HL-60/S4 (cell line): ENCODE results near the gene PPM1F.

Source experiments
- in situ Hi-C: fragments of 300-500 bp; cut with MboI; formaldehyde crosslinking; loops from 2 replicates; pipeline ENCODE4 v1.14.3; 2022; ENCODE audit warnings: low sequenced_read_pairs

PPM1F gene

DNA sequence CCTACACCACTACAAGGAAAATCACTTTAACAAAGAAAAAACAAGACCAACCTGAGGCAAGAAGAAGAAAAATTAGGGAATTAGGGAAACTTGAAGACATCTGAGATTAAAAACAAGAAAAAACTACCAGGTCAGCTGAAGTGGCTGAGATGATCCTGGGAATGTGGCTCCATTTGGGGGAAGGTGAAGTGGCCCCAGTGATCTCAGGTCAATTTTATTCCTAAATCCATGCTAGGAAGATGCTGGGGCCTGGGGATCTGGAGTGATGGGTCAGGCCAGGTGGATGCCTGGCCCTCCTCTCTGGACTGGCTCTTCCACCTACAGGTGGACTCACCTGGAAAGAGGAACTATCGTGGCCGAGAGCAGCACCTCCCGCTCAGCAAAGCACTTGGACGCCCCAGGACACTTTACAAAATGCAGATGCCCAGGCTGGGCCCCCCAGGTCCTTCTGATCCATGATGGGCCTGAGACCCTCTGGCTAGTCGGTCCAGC lies 23.3 kb upstream of the PPM1F start:
- in situ Hi-C loops: no loop called here

DNA sequence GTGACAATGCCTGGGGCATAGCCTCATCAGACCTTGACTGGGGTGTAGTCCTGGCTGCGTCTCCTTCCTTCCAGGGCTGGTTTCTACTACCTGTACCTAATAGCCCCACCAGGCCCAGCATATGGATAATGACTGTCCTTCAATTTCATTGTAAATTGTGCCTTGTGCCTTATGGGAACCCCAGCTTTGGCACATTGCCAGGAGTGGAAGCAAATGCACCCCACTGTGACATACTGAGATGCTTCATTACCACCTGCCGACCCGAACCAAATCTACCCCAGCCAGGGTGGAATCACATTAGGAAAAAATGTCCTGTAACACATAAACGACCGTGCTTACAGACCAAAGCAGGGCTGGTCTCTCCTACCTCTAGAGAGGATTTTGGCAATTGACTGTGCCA lies 22.6 kb upstream of the PPM1F start:
- in situ Hi-C loops: no loop called here

DNA sequence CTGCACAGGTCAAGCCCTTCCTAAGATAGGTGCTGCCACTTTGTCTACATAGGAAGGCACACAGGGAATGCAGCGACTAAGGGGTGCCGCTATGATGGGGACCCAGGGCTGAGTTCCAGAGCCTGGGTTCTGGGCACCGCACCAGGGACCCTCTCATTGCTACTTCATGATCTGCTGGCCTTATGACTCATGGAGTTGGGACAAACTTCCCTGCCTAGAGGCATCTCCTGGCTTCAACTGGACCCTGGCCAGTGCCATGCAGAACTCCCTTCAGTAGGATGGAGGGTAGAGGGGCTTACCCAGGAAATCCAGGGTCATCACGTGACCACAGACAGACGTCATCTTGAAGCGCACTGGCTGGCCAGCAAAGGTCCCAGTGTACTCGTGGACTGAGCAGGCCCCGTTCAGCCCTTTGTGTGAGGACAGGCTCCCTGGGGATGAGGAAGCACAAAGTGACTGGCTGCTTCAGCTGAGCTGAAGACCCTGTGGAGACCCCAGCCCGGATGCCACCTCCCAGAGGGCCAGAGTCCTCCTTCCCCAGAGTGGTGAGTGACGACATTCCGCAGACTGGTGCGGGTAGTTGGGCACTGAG lies 21.5 kb upstream of the PPM1F start:
- in situ Hi-C loops: no loop called here

DNA sequence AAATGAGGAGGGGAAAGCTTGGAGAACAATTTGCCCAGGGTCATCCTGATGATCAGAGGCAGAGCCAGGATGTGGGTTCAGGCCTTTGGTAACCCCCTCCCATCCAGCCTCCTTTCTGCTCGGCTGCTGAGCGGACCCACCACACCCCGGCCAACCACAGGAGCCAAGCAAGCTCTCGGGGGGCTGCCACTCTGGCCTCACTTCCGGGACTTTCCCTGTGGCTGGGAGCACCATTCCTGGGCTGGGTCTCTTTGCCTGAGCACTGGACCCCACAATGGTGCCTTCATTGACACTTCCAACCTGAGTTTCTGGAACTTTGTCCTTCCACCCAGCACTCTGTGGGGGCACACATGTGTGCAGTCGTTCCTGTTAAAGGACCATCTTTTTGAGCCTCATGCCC lies 20.2 kb upstream of the PPM1F start:
- in situ Hi-C loops: no loop called here

DNA sequence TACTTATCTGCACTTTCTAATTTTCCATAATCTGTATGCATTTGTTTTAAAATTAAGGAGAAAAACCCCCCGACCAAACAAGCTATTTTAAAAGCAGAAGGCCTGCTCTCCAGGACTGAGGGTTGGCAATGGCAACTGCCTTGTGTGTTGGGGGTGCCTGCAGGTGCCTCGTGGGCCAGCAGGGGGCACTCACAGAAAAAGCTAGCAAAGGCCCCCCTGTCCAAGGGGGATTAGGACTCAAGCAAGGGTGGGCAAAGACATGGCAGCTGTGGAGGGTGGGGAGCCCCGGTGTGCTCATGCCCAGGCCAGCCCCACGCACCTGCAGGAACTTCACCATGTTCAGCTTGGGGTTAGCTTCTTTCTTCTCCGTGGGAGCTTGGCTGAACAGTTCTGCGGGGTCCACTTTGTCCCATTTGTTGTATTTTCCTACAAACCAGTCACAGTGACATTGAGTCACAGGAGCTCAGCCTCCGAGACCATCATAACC lies 19.7 kb upstream of the PPM1F start:
- in situ Hi-C loops: no loop called here

DNA sequence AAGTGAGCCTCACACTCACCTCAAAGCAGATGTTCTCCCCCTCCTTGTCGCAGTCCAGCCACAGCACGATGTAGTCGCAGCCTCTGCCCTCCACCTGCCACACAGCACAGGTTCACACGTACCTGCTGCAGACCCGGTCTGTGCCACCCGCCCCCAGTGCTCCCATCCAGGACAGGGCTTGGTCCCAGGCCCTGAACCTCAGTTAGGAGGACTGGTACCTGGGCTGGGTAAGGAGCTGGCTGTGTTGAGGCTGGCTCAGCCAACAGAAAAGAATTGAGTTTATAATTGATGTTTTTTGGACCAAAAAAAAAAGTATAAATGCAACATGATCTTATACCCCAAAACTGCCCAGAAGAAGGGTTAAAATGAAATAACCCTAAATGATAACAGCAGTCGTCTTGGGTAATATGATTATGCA lies 19.2 kb upstream of the PPM1F start:
- in situ Hi-C loops: no loop called here

DNA sequence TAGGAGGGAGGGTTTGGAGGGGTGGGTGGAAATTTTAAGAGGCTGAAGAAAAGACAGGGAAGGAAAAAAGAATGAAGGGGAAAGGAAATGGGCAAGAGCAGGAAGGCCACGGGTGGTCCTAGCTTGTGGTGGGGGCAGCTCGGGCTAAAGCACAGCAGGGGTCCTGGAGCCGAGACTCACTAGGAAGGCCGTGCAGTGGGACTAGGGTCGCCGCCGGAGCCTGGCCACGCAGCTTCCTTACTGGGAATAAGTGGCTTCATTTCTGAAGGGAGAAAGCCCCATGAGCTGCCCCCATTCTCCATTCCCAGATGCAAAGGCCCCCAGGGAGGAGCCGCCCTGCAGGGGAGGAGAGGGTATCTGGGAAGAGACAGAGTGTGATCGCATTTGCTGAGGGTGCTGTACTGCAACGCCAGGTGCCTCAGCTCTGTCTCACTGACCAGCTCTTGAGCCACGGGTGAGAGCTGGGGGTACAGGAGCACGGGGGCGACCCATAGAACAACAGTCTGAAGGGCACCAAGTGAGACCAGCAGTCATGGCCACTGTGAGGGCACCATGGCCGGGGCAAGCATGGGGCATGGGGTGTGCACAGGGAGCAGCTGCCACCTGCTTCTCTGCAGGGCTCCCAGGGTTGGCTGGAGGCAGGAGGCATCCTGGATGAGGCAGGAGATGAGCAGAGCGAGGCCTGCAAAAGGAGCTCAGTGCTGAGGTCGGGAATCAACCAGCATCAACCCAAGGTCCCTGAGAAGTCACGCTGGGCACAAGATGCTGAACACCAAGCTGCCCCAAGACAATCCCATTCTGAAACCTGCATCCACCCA lies 18.4 kb upstream of the PPM1F start:
- in situ Hi-C loops: no loop called here

DNA sequence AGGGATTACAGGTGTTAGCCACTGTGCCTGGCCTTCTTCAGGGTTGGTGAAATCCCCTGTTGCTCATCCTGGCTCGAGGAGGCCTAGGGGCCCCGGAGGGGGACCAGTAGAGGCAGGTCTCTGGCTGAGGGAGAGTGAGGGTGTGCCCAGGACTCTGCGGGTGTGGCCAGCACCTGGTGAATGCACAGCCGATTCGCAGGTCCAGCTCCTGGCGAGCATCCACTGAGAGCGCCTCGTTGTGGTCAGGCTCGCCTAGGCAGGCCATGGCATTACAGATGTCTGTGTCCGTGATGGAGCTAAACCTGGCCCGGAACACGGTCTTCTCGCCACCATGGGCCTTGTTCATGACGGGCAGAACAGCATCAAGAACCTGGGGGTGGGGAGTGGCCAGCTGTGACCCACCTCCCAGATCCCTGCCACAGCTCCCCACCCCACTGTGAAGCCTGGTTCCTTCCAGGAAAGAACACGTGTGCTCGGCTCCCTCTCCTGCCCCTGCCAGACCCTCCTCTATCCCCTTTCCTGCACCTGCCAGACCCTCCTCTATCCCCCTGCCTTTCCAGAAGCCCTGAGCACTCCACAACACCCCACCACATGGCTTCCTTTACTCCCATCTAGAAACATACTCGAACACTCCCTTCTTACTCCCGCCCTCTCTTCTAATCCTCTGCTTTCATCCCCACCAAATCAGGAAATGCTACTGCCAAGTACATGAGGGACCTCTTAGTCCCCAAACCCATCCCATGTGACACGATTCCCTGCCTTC lies 17.6 kb upstream of the PPM1F start:
- in situ Hi-C loops: no loop called here

DNA sequence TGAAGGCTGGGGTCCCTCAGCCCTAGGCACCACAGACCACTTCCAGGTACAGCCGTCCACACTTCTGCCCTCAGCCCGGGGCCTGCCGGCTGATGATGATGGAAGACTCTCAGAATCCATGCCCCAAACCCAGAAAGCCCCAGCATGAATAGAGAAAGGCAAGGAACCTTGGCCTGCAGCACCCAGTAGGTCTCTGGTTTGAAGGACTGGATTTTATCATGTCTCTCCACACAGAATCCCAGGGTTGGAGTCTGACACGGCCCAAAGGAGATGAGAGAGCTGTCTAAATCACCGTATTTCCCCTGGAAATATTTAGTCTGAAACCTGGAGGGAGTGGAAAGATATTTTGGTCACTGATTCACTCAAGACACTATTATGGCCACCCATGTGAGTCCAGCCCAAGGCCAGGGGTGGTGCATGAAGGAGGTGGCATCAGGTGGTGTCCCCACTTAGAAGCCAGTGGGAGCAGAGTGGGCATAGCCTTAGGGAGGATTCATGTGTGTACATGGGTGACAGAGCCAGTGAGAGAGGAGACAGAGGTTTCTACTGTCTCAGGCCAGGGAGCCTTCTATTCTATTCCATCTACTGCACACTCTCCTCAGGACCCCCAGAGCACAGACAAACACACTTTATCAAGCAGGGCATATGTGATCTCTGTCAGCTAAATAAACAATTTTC lies 15.9 kb upstream of the PPM1F start:
- in situ Hi-C loops: no loop called here

DNA sequence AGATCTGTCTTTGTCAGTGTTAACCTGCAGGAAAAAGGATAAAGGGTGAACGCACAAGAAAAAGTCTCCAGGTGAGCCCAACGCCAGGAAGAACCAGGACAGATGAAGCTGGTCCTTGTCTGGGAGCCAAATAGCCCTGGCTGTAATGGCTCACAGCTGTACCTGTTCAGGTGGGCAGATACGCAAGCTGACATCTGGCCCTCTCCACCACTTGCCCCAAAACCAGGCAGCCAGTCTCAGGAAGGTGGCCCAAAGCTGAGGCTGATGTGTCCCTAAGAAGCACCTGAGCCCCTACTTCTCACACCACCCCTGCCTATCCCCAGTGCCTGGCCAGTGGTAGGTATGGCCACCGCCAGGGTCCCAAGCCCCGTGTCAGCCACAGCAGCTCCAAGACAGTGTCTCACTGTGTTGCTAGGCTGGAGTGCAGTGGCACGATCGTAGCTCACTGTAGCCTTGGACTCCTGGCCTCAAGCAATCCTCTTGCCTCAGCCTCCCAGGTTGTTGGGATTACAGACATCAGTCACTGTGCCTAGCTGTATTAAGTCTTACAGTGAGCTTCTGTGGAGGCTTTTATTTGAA lies 15.1 kb upstream of the PPM1F start:
- in situ Hi-C loops: no loop called here

DNA sequence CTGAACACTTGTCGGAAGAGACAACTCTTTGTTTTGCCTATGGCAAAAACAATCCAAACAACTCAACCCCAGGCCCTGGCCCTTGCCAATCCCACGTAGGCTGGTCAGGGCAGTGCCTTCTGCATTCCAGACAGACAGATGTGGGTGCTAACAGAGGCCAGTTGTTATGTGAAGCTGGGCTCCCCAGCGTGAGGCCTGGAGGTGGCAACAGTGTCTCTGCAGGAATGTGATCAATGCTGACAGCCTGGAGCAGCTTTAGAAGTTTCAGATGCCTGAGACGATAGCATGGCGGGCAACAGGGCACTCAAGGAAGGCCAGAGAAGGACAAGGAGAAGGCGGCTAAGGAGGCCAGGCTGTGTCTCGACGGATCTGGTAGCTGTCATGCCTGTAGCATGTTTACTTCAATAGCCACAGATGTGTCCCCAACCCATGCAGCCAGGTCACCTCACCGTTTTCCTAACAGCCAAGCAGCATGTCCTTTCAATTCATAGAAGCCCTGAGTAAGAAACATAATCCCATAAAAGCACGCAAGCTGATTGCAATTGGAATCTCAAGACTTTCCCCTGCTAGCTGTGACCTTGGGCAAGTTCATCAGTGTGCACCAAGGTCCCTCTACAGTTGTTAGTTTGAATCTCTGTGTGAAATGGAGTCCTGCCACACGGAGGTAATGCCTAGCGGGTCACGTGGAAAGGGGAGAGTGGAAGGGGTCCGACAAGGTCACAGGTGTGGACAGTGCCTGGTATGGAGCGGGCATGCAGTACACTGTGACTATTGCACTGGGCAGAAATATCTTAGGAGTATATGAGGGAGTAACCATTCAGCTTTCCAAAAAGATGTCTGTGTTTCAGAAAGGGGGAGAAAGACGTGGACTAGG lies 14.2 kb upstream of the PPM1F start:
- in situ Hi-C loops: no loop called here

DNA sequence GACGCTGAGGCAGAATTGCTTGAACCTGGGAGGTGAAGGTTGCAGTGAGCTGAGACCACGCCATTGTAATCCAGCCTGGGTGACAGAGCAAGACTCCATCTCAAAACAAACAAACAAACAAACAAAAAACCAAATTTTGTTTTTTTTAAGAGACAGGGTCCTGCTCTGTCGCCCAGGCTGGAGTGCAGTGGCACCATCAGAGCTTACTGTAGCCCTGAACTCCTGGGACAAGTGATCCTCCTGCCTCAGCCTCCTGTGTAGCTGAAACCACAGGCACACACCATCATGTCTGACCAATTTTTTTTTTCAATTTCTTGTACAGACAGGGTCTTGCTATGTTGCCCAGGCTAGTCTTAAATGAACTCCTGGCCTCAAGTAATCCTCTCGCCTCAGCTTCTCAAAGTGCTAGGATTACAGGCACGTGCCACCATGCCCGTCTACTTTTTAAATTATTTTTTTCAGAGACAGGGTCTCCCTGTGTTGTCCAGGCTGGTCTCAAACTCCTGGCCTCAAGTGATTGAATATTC lies 13.2 kb upstream of the PPM1F start:
- in situ Hi-C loops: no loop called here

DNA sequence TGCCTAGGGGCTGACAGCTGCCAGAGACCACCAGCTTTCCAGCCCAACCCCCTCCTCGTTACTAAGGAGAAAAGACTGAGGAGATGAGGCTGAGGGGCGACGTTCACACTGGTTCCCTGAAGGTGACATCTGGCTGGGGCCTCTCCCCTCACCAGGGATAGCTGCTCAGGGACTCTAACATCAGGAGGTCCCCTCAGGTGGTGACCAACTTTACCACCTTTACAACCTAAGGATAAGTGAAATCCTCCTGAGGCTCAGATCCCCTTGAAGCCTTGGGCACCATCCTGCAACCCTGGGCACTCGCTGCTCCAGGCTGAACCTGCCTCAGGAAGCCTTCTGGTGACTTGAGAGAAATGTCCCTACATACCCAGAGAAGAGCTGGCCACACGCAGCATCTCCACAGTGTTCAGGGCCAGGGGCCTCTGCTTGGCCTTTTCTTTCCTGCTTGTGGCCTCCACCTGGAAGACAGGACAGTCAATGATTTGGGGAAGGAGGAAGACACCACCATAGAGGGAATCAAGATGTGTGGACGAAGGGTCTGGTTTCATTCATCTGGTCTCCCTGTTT lies 12.4 kb upstream of the PPM1F start:
- in situ Hi-C loops: no loop called here

DNA sequence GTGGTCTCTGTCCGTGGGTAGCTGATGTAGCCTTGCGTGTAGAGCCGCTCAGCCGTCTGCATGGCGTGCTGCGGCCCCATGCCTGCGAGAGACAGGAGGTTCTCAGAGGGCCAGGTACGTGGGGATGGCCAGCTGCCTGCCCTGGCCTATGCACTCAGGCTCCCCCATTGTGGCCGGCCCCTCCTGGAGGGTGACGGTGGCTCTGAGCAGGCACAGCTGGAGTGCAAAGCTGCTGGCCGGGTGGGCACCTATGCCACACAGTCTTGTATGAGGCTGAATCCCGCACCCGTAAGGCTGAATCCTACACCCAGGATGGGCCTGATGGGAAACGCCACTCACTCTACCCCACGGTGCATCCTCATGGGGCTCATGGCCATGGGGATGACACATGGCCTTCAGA lies 11.6 kb upstream of the PPM1F start:
- in situ Hi-C loops: no loop called here

DNA sequence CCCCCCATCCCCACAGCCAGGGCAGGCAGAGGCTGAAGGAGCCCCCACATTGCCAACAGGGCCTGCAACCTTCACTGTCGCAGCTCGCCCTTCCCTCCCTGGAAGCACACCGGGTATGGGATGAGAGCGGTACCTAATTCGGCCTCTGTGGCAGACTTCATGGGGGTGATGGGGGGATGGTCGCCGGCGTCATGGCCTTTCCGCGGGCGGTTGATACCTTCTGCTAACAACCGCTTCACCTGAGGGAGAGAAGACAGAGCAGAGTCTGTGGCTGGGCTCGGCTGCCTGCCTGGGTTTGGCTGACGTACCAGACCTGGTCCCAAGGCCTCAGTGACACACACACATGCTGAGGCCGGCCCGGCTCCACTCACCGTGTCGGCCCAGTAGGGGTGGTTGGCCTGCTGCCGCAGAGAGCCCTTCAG lies 11.2 kb upstream of the PPM1F start:
- in situ Hi-C loops: no loop called here

DNA sequence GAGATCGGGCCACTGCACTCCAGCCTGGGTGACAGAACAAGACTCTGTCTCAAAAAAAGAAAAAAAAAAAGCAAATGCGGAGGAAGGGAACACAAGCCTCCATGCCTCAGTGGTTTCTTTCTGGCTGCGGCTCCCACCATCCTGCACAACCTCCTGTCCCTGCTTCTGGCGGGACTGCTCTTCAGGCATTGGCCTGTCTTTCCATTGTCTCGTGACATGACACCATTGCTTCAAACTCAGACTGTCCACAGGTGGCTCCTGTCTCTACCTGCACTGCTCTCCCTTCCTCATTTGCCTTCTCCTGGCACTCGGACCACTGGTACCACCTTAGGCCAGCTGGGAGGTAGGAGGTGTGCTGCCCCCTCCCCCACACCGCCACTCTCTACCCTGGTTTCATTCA lies 10.6 kb upstream of the PPM1F start:
- in situ Hi-C loops: no loop called here

DNA sequence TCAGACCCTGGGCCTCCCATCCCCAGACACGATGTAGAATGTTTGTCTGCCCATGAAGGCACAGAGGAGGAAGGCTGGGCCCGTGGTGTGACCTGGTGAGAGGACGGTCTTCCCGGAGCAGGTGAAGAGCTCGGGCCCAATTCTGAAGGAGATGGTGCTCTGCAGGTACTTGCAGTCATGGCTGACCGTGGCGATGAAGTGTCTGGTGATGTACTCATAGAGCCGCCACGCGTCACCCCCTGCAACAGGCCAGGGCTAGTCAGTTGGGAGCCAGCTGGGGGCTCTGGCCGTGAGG lies 10.0 kb upstream of the PPM1F start:
- in situ Hi-C loops: no loop called here

DNA sequence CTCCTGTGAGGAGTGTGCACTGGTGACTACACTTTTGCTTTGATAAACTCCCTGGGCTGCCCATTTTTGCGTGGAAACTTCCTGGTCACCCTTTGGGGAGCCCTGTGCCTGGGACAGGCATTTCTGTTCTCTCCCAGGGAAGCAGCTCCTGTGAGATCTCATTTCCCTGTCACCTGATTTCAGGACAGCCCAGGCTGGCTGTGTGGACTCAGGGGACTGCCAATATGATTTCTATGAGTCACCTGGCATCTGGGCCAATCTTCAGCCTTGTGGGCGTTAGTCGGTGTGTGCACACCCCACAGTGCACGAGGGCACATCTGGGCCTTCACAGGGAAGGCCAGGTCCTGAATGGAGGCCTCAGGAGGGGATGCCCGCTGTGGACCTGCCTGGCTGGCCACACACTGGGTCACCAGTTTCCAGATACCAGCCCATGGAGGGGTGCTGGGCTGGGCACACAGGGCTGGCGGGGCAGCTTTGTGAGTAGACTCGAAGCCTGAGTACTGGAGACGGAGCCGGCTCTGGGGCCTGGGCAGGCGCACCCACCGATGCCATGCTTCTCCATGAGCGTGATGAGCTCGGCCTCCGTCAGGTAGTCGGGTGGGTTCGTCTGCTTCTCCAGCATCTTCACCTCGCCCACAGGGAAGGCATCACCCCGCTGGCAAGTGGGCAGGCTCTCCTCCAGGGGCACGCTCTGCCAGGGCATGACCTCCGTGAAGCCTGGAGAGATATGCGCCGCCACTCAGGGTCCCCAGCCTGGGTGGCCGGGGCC lies 9.4 kb upstream of the PPM1F start:
- in situ Hi-C loops: no loop called here
